OCI-LY7 (cell line): ENCODE measurements around the gene NPY1R. TPM values are rescaled to one million over a fixed set of nuclear protein-coding genes. Genes with fewer than 3 reads are reported as not detected.

ENCODE experiments used
- BruUV-seq: library from RNA; stranded (reverse); fragments of 400-500 nt; replicated peaks from 2 replicates; lab custom pipeline; 2021; lab: Mats Ljungman, UMichigan
- CTCF ChIA-PET: fragments of 300-600 bp; sonication (Branson Sonifier 250); formaldehyde crosslinking; loops from one replicate; lab custom pipeline; 2022; ENCODE audit warnings: antibody characterized with exemption; ENCODE audit not compliant: unreplicated experiment; lab: Charles Lee
- POLR2A ChIA-PET: fragments of 300-600 bp; sonication (Branson Sonifier 250); formaldehyde crosslinking; loops from one replicate; lab custom pipeline; 2022; ENCODE audit warnings: antibody characterized with exemption; lab: Charles Lee
- DNase-seq: peaks from one replicate; pipeline ENCODE4 v3.0.0-alpha.2; 2015; ENCODE audit warnings: low spot score
- H2AFZ ChIP-seq: fragments of 200-600 bp; sonication (generic), shearing (Covaris generic); 2 replicates; pipeline ENCODE4 v1.6.1; 2014; ENCODE audit warnings: mild to moderate bottlenecking, antibody characterized with exemption, low read length, moderate library complexity
- H3K27ac ChIP-seq: fragments of 200-600 bp; sonication (generic); 2 replicates; pipeline ENCODE4 v1.5.1; 2014; ENCODE audit warnings: mixed run types, low read depth, mild to moderate bottlenecking, moderate library complexity, low read length, inconsistent platforms; ENCODE audit not compliant: poor library complexity, severe bottlenecking
- H3K36me3 ChIP-seq: fragments of 200-600 bp; sonication (generic); 2 replicates; pipeline ENCODE4 v1.6.1; 2014; ENCODE audit warnings: mild to moderate bottlenecking, antibody characterized with exemption, low read length, moderate library complexity, mixed read lengths; ENCODE audit not compliant: insufficient read depth
- H3K4me1 ChIP-seq: fragments of 200-600 bp; sonication (generic); 2 replicates; pipeline ENCODE4 v1.5.1; 2014; ENCODE audit warnings: mild to moderate bottlenecking, low read length; ENCODE audit not compliant: insufficient read depth, poor library complexity, severe bottlenecking
- H3K4me2 ChIP-seq: fragments of 200-600 bp; sonication (generic); 2 replicates; pipeline ENCODE4 v1.6.1; 2014; ENCODE audit warnings: mild to moderate bottlenecking, low read length
- H3K4me3 ChIP-seq: fragments of 200-600 bp; sonication (generic); 2 replicates; pipeline ENCODE4 v1.5.1; 2014; ENCODE audit warnings: mild to moderate bottlenecking, low read depth, low read length; ENCODE audit not compliant: poor library complexity, severe bottlenecking
- H3K79me2 ChIP-seq: fragments of 200-600 bp; sonication (generic); 2 replicates; pipeline ENCODE4 v1.6.1; 2016; ENCODE audit warnings: low read depth, mild to moderate bottlenecking, low read length, moderate library complexity, mixed read lengths; ENCODE audit not compliant: insufficient read depth
- H3K9me2 ChIP-seq: fragments of 200-600 bp; sonication (generic); 2 replicates; pipeline ENCODE4 v1.6.1; 2016; ENCODE audit warnings: mild to moderate bottlenecking, low read length, mixed read lengths; ENCODE audit not compliant: insufficient read depth
- H3K9me3 ChIP-seq: fragments of 200-600 bp; sonication (generic); 2 replicates; pipeline ENCODE4 v1.6.1; 2014; ENCODE audit warnings: mild to moderate bottlenecking, mixed run types, low read length, mixed read lengths
- H4K20me1 ChIP-seq: fragments of 200-600 bp; sonication (generic); 2 replicates; pipeline ENCODE4 v1.6.1; 2014; ENCODE audit warnings: mild to moderate bottlenecking, antibody characterized with exemption, low read length, moderate library complexity, mixed read lengths; ENCODE audit not compliant: insufficient read depth
- CTCF ChIP-seq: fragments of 200-600 bp; sonication (generic); conservative IDR thresholded peaks from 2 replicates; pipeline ENCODE4 v1.5.1; 2014; ENCODE audit warnings: mild to moderate bottlenecking, antibody characterized with exemption, low read length, moderate library complexity, mixed read lengths
- EZH2phosphoT487 ChIP-seq: fragments of 200-600 bp; sonication (generic); IDR thresholded peaks from 2 replicates; pipeline ENCODE4 v1.6.1; 2018; ENCODE audit warnings: low read depth, borderline replicate concordance, mild to moderate bottlenecking, mixed run types, antibody characterized with exemption, low read length, moderate library complexity, mixed read lengths
- intact Hi-C: fragments of 100-400 bp; cut with micrococcal nuclease; formaldehyde crosslinking; loops from one replicate; pipeline ENCODE4 v1.10.0; 2022; ENCODE audit not compliant: unreplicated experiment
- total RNA-seq, 2 experiments: library from RNA; depleted of rRNA in 1 of 2; stranded (reverse); fragments of >200 nt in 1 of 2; shearing (Covaris generic) in 1 of 2; gene quantifications; 2 replicates each; pipeline ENCODE4 v1.2.3, GENCODE V29; 2014 to 2022

NPY1R gene
- total RNA-seq, 2 experiments from 2014 or later: not detected

DNA sequence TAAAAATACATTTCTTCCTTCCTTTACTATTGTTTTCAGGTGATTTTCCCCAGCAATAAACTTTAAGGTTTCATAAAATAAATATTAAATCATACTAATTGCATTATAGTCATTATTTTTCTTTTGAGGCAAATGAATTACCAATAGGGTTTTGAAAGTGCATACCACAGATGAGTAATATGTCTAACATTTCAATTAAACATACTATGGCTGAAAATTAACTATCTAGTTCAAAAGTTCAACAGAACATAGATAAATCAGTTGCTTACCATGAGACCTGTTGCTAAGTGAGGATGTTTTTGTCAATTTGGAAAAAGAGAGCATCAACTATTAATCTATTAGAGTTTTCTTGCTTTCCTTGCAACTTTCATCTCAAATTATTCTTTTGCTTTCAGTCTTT is 46.3 kb upstream of the NPY1R start:
- intact Hi-C loops: loop anchor here (10.0 kb wide), 1 partner anchor 166 kb away; no protein-coding TSS in a partner anchor
- ChIA-PET POLR2A (no interaction called here), CTCF (no interaction called here)
- Histone ChIP-seq H3K4me1 (no peaks in the 10 kb centered on the region), H3K9me2 (no peaks in the 10 kb centered on the region), H3K79me2 (no peaks in the 10 kb centered on the region), H3K27ac (no peak overlapping the region), H3K4me2 (no peak overlapping the region), H2AFZ (no peak overlapping the region), H3K36me3 (no peaks in the 10 kb centered on the region), H3K4me3 (no peak overlapping the region), H4K20me1 (no peaks in the 10 kb centered on the region), H3K9me3 (no peaks in the 10 kb centered on the region)
- BruUV-seq: no TSS peak
- DNase-seq: no peak
- no peak for TF ChIP-seq CTCF
- no peak for TF ChIP-seq EZH2phosphoT487

DNA sequence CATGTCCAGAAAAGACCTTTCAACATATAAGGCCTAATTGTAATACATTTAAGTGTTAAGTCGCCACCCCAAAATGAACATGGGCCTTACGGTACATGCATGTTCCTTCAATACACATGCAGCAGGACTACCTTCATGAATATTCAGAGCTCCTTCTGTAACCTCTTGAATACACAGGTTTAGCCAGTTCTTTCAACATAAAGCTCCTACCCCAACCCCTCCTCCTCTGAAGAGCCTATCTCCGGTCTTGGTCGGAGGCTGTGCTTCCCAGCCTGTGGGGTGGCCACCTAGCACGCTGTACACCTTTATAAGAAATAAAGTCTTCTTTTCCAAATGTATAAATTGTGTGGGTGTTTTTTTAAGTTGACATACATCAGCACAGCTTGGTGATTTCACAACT is 39.6 kb upstream of the NPY1R start:
- H3K4me2 ChIP-seq: no peak overlapping the region
- no peak for DNase-seq
- H3K4me3 ChIP-seq: no peak overlapping the region
- no peaks in the 10 kb centered on the region for H3K36me3 ChIP-seq
- H3K79me2 ChIP-seq: no peaks in the 10 kb centered on the region
- CTCF ChIA-PET: no interaction called here
- no peaks in the 10 kb centered on the region for H3K9me3 ChIP-seq
- no peaks in the 10 kb centered on the region for H4K20me1 ChIP-seq
- intact Hi-C loops: loop anchor here (10.0 kb wide), 1 partner anchor 173 kb away; no protein-coding TSS in a partner anchor
- TF ChIP-seq CTCF (no peak), EZH2phosphoT487 (no peak)
- POLR2A ChIA-PET: interaction anchor here (0.9 kb wide), 1 partner anchor 8 kb away, joined by 3 read pairs; no protein-coding TSS in a partner anchor
- H3K9me2 ChIP-seq: no peaks in the 10 kb centered on the region
- no TSS peak for BruUV-seq
- no peak overlapping the region for H3K27ac ChIP-seq
- H3K4me1 ChIP-seq: no peaks in the 10 kb centered on the region
- no peak overlapping the region for H2AFZ ChIP-seq

DNA sequence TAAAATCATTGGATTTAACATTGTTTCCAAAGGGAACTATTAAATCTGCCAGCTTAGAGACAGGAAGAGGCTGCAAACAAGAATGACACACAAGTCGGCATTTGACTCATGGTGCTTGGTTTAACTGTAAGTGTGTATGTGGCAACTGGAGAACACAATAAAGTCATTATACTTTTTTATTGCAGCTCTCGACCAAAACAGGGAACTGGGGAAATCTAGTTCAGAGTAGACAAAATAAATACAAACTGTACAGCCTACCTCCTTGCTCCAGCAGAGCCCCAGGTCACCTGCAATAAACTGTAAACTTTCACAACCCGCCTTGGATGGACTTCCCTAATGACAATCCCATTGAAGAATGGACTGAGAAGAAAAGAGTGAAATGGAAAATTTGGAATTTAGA is 35.3 kb upstream of the NPY1R start:
- DNase-seq: no peak
- intact Hi-C loops: no loop called here
- no peaks in the 10 kb centered on the region for H3K36me3 ChIP-seq
- H3K4me2 ChIP-seq: no peak overlapping the region
- BruUV-seq: no TSS peak
- ChIA-PET POLR2A (no interaction called here), CTCF (no interaction called here)
- H3K79me2 ChIP-seq: no peaks in the 10 kb centered on the region
- H3K9me2 ChIP-seq: no peaks in the 10 kb centered on the region
- H3K4me3 ChIP-seq: no peak overlapping the region
- TF ChIP-seq CTCF (no peak), EZH2phosphoT487 (no peak)
- H3K4me1 ChIP-seq: no peaks in the 10 kb centered on the region
- H4K20me1 ChIP-seq: no peaks in the 10 kb centered on the region
- H3K27ac ChIP-seq: no peak overlapping the region
- no peaks in the 10 kb centered on the region for H3K9me3 ChIP-seq
- no peak overlapping the region for H2AFZ ChIP-seq
